ENCODE measurements around the gene SIX1. TPM values are rescaled to one million over a fixed set of nuclear protein-coding genes. Genes with fewer than 3 reads are reported as not detected.

Gene SIX1
- total RNA-seq, 1 experiment from 2014 or later: 2.5 TPM

DNA sequence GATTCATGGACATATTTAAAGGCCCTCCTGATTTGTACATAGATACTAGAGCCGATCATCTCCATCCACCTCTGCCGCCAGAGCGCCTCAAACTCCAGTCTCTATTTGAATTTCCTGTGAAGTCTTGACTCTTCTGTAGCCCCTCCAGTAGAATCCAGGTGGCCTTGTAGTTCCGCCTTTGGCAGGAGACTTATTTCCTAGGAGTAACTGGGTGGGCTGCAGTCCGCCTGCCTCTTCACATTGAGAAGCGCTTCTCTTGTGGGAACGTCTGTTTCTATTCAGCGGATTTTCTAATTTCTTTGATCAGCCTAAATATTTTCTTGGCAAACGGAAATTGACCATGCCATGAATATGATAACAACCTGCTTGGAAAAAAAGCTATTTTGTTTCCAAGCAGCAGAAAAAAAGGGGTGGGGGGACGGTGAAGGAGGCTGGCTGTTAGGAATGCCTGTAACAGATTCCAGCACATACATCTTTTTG is 9.0 kb upstream of the SIX1 start:
- Histone ChIP-seq H3K4me2 (ENCODE audit: low read length) (no peak overlapping the region), H3K4me3 (replicated peaks in 1 of 2; ENCODE audit: low read depth in 1 of 2, low read length in 2 of 2) (no peak overlapping the region), H3K4me1 (ENCODE audit: control insufficient read depth in 1 of 2, insufficient read depth in 2 of 2, low read length in 2 of 2) (no peaks in the 10 kb centered on the region; a peak in 1 of 4 replicates), H3K9ac (ENCODE audit: low read length) (no peak overlapping the region), H3K27ac (ENCODE audit: low read depth, low read length) (no peak overlapping the region), H4K20me1 (ENCODE audit: insufficient read depth) (no peaks in the 10 kb centered on the region), H3K36me3 (ENCODE audit: control insufficient read depth in 1 of 2, insufficient read depth in 2 of 2, low read length in 2 of 2) (no peaks in the 10 kb centered on the region), H3K9me3 (ENCODE audit: control insufficient read depth in 1 of 2, insufficient read depth in 1 of 2, low read depth in 1 of 2, low read length in 2 of 2) (no peaks in the 10 kb centered on the region), H3K27me3 (ENCODE audit: insufficient read depth, low read length) (0 out of 2 replicates have a peak, but pooled peaks cover 2% of the 10 kb centered on the region), H2AFZ (ENCODE audit: low read depth, low read length, poor library complexity, severe bottlenecking) (no peak overlapping the region), H3K9me2 (ENCODE audit: insufficient read depth) (no peaks in the 10 kb centered on the region), H3K79me2 (ENCODE audit: insufficient read depth, low read length) (no peaks in the 10 kb centered on the region)
- BruUV-seq (replicated peaks): no TSS peak
- no peak for TF ChIP-seq EGR1 (IDR thresholded peaks at IDR 0.05; ENCODE audit: low read depth)
- no peak for TF ChIP-seq TCF7L2 (IDR thresholded peaks at IDR 0.05; ENCODE audit: borderline replicate concordance, extremely low read depth, insufficient read depth, insufficient read length)
- no peak for TF ChIP-seq REST (IDR thresholded peaks at IDR 0.05; ENCODE audit: low read depth)
- TF ChIP-seq ZFX (IDR thresholded peaks at IDR 0.05): no peak
- no peak for TF ChIP-seq POLR2A (IDR thresholded peaks at IDR 0.05; ENCODE audit: borderline replicate concordance, extremely low read depth, insufficient read depth, insufficient read length)
- no peak for TF ChIP-seq CBX3 (IDR thresholded peaks at IDR 0.05; ENCODE audit: low read depth)
- TF ChIP-seq CTCF (IDR thresholded peaks at IDR 0.05 in 2 of 3, conservative IDR thresholded peaks at IDR 0.05 in 1 of 3; ENCODE audit: borderline replicate concordance in 1 of 3, insufficient read depth in 1 of 3, low read depth in 2 of 3, low read length in 2 of 3): no peak
- TF ChIP-seq SP1 (IDR thresholded peaks at IDR 0.05; ENCODE audit: low read depth): no peak
- no peak for TF ChIP-seq EZH2 (IDR thresholded peaks at IDR 0.05)
- TF ChIP-seq, protein P1, sequence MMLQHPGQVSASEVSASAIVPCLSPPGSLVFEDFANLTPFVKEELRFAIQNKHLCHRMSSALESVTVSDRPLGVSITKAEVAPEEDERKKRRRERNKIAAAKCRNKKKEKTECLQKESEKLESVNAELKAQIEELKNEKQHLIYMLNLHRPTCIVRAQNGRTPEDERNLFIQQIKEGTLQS (IDR thresholded peaks at IDR 0.05): no peak
- TF ChIP-seq, protein P2, sequence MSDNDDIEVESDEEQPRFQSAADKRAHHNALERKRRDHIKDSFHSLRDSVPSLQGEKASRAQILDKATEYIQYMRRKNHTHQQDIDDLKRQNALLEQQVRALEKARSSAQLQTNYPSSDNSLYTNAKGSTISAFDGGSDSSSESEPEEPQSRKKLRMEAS (IDR thresholded peaks at IDR 0.05): no peak
- TF ChIP-seq SIN3A (IDR thresholded peaks at IDR 0.05; ENCODE audit: low read depth): no peak
- TF ChIP-seq ZBTB33 (IDR thresholded peaks at IDR 0.05; ENCODE audit: extremely low read depth, insufficient replicate concordance, low read length): no peak
- TF ChIP-seq FOSL1 (IDR thresholded peaks at IDR 0.05; ENCODE audit: low read depth): no peak
- TF ChIP-seq EZH2phosphoT487 (IDR thresholded peaks at IDR 0.05; ENCODE audit: borderline replicate concordance): no peak
- no peak for TF ChIP-seq SRF (IDR thresholded peaks at IDR 0.05; ENCODE audit: low read depth)
- CTCF ChIA-PET: no interaction called here
- intact Hi-C loops (cut with micrococcal nuclease): no loop called here
- RAD21 ChIA-PET (ENCODE audit: low non-redundant PET in 1 of 2, low total read pairs in 2 of 2, uncharacterized antibody in 2 of 2, unreplicated experiment in 2 of 2): no interaction called here
- ATAC-seq: no peak
- POLR2A ChIA-PET: no interaction called here
- DNase-seq (ENCODE audit: low read depth, low spot score): no peak
